GM21717 (cell line): ENCODE results near the gene CYP19A1.
"Not testable (repeated sequence)": the region's sequence is repeated elsewhere in the genome, so short reads cannot be mapped to it uniquely, and the experiment has no call there.

Experiments used
- ATAC-seq: cut with Tn5 transposase; IDR thresholded peaks from one replicate; pipeline ENCODE4 v1.9.1; 2021; ENCODE audit warnings: mild to moderate bottlenecking, moderate library complexity; ENCODE audit not compliant: unreplicated experiment

The CYP19A1 gene

DNA sequence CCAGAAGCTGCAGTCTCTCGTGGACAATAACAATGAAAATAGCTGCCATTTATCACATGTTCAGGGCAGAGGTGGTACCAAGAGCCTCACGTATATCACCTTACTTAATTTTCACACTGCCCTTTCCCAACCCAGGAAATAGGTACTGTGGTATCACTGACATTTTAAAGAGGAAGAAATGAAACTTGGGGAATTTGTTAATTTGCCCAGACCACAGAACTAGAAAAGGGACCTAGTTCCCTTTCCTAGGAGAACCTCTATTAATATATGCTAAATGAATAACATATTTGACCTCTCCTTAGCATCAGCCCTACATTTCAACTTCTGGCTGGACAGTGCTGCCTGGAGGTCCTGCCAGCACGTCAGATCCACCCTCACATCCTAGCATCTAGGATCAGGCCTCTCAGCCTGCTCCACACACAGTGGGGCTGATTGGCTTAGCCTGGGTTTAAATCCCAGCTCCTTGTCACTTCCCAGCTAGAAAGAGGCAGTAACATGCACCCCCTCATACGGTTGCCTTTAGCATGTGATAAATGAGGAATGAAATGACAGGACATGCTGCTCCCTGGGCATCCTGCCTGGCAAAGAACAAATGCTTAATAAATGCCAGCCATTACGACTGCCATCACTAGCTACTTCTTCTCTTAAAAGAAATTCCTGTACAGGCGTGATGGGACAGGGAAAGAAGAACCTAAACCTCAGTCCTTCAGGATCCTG, 148.6 kb downstream of the CYP19A1 start:
- ATAC-seq, result no peak

DNA sequence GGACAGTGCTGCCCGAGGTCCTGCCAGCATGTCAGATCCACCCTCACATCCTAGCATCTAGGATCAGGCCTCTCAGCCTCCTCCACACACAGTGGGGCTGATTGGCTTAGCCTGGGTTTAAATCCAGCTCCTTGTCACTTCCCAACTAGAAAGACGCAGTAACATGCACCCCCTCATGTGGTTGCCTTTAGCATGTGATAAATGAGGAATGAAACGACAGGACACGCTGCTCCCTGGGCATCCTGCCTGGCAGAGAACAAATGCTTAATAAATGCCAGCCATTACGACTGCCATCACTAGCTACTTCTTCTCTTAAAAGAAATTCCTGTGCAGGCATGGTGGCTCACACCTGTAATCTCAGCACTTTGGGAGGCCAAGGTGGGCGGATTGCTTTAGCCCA, 149.6 kb downstream of the CYP19A1 start:
- ATAC-seq, result not testable (repeated sequence)

DNA sequence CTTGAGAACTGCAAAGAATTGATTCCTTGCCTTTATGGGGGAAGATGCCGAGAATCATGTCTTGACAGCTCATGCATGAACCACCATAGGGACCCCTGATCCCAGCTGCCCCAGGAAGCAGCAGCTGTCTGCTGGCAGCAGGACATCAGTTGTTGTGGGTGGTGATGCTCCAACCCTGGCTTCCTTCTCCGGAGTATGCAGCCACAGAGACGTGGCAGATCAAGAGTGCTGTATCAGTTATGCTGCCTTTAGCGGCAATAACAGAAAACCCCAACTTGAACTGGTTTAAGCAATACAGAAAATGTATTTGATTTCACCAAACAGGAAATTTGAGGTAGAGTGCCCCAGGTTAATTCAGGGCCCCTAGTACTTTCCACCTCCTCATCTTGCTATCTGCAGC, 151.5 kb downstream of the CYP19A1 start:
- no peak for ATAC-seq

DNA sequence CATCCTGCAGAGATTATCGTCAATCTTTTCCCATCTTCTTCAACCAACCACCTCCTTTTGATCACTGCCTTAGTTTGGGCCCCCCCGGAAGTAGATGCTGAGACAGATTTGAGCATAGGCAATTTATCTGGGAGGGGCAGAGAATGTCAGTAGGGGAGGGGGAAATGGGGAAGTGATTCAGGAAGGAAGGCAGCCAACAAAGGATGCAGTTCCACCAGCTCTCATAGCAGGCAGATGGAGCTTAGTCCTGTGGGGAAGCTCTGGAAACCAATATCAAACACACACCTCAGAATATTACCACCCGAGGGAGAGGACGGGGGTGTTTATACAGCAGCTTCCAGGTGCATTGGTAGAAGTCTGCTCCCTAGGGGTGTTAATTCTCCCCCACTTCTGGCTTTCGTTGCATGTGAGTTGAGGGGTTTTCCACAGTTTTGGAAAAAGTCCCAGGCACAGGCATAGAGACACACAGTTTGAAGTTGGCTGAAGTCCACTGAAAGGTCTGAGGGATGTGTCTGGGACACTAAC, 152.2 kb downstream of the CYP19A1 start:
- no peak for ATAC-seq

DNA sequence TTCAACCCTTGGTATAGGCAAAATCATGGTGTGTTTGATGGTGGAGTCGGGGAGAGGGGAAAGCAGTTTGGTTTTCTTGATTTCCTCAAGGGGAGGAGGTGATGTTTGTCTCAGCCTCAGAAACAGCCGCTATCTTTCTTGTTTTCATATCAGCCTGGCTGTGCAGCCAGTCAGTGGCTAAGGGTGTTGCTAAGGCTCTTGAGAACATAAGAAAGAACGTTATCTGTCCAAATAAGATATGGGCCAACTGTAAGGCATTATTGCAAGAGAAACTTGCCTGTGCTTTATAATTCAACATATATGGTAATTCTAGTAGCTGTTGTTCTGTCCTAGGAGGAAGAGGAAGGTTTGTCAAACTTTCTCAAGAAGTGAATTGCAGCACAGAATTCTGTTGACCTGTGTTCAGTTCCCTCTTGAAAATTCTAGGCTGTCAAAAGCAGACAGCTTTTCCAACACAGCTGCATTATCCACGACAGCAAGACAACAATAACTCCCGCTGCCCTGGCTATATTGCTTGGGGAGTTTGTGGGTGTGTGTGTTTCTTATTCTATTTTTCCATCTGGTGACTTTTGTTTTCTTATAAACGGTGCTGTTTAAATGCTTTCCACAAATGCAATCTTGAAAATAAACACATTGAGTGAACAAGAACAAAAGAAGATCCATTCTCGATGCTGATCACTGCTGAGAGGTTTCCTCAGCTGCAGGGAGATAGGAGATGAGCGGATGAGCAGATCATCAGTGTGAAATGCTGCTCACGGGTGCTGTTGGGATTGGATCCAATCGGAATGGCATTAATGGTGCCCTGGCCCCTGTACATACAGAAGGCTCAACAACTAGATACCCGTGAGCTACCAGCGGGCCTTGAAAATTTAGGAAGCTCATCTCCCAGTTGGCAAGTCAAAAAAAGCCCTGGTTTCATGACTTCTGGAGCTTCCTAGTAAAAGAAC, 152.9 kb downstream of the CYP19A1 start:
- no peak for ATAC-seq

DNA sequence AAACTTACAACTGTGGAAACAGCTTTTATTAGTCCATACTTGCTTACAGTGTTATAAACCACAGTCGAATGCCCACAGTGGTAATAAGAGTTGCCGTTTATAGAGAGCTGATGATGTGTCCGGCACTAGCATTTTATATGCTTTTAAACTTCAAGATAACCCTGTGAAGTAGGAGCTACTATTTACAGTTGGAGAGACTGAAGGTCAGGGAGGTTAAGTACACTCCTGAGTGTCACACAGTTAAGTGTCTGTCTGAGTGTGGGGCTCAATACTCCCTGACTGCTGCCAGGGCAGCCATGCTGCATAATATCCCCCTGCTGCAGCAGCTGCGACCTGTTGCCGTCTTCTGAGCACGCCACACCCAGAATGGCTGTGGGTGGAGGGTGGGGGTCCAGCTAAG, 153.8 kb downstream of the CYP19A1 start:
- ATAC-seq, result no peak

DNA sequence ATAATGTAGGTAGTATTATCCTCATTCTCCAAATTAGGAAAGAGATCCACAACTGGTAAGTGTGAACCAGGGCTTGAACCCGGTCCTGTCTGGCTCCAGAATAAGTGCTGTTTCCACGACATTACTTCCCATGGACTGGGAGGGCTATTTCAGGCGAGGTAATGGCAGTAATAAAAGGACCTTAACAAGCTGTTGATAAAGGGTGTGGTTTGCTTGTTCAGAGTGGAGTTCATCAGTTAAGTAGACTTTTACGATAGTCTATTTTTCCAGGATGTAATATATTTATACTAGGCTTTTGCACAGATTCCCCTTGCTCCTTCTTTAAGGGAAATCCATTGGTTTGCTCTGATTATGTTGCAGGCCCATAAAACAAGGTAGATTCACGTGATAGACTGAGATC, 155.3 kb downstream of the CYP19A1 start:
- ATAC-seq, result no peak

DNA sequence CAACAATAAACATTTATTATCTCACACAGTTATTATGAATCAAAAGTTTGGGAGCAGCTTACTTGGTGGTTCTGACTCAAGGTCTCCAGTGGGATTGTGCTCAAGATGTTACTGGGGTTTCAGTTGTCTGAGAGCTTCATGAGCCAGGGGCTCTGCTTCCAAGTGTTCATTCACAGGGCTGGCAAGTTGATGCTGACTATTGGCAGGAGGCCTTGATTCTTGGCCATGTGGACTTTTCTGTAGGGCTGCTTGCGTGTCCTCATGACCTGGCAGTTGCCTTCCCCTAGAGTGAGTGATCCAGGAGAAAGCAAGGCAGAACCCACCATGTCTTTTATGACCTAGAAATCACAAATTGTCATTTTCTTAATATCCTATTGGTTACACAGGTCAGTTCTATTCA, 156.5 kb downstream of the CYP19A1 start:
- no peak for ATAC-seq

DNA sequence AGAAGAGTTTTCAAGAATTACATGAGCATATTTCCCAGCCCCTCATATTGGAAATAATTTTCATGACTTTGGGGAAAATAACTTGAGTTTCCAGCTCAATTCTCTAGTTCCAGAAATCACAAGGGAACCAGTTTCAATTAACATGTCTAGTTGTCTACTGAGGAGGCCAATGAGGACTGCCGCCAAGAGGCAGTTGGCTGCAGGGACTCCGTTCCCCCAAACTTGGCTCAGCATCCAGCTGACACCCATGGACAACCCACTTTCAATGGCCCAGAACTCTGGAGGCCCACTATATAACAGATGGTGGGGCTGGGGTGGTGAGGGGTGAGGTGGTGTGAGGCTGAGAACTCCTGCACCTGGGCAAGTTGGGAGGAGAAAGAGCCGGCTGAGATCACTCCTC, 157.2 kb downstream of the CYP19A1 start:
- no peak for ATAC-seq

DNA sequence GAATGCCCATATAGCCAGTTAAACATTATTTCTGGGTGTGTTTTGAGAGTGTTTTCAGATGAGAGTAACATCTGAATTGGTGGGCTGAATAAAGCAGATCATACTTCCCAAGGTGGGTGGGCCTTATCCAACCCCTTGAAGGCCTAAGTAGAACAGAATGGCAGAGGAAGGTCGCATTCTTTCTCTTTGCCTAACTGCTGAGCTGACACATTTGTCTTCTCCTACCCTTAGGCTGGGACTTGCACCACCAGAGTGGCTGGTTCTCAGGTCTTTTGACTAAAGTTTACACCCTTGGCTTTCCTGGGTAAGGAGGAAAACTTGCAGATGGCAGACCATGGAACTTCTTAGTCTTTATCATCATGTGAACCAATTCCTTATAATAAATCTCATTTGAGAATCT, 157.9 kb downstream of the CYP19A1 start:
- ATAC-seq, result no peak

DNA sequence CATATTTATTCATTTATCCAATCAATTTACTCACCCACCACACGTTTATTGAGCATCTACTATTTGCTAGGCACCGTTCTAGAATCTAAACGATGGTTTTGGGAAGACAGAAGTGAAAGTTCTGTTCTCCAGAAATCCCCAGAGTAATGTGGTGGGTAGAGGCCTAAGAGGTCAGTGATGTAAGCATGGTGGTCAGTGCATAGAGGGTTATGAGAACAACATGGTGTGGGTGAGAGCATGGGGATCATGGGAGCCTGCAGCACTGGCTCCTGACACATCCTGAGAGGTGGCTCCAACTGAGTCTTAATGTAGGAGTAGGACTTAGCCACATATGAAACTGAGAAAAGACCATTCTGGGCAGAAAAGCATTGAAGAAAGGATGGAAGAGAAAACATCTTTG, 158.4 kb downstream of the CYP19A1 start:
- no peak for ATAC-seq

DNA sequence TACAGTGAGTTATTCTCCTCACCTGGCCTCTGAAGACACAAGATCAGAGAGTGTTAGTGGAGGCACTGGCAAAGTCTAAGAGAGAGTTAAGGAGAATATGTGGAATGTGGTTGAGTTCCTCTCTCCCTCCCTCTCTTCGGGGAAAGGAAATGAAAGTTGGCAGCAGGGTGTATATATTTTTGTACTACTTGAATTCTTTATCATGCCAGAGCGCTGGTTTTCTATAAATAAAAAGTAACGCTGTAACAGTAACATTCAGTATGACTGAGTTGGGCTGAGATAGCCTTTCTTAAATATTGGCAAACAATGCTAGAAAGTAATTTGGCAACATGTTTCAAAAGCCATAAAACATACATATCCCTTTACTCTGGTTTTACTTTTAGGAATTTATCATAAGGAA, 166.2 kb downstream of the CYP19A1 start:
- ATAC-seq, result no peak

DNA sequence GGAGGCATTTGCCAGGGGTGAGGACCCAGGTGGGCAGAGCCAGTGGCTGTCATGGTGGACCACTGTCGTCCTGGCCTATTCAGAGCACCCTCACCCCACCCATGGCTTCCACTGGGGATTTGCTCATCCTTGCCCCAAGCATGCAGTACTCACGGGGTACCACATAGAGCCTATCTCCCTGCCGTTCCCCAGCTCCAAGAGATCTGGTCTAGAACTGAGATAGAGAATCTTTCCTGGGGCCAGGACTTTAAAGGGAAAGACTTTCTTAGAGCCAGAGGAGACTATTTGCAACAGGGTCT, 166.8 kb downstream of the CYP19A1 start:
- no peak for ATAC-seq

DNA sequence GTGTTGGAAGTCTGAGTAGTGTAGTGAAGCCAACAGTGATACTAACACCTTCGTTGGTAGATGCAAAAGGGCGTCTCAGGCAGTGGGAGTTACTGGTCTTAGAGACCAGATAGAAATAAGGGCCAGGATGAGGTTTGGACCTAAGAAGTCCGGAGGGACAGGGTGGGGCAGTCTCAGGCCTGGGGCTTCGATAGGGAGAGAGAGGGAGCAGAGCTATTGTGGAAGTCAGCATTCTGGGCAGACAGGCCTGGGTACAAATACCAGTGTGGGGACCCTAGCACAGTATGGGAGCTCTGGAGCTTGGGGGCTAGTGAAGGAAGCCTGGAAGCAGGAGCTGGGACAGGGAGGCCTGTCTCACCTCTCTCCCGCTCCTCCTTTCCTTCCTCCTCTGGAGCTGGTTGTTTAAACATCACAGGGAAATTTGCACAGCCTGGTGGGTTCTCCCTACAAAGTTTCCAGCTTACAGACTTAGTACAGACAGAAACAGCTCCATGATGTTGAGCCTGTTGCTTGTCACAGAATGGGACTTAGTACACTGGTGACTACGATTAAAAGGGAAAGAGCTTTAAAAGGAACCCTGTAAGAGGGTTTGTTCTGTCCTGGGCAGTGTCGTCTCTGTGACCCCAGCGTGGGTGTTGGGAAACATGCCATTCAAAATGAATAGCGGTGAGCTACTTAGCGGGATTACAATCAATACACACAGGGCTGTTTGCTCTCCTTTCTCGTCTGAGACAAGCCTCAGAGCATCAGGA, 167.3 kb downstream of the CYP19A1 start:
- no peak for ATAC-seq

DNA sequence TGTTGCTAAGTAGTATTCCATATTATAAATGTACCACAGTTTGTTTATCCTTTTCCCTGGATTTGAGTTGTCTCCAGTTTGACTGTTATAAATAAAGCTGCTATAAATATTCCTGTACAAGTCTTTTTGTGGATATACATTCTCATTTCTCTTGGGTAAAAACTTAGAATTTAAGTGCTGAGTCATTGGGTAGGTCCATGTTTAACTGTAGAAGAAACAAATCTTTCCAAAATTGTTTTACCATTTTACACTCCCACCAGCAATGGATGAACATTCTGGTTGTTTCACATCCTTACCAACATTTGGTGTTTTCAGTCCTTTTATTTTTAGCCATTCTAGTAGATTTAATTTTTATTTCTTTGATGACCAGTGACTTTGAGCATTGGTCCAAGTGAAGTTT, 169.7 kb downstream of the CYP19A1 start:
- ATAC-seq, result no peak

DNA sequence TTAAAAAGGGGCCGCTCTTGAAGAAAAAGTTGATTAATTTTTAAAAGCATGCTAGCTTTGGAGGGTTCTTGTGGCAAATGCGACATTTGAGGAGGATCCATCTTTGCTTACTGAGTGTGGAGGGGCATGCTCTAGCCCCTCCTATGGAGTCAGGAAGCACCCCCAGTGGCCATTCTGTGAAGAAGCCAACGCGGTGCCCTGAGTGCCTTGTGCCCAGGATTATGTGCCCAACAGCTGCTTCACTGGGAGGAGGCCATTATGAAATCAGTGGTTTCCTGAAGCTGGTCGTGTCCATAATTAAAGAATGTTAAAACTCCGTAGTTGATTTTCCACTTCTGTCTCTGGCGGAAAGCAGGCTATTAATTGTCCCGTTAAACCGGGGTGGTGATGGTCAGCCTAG, 174.6 kb downstream of the CYP19A1 start:
- ATAC-seq, result no peak

DNA sequence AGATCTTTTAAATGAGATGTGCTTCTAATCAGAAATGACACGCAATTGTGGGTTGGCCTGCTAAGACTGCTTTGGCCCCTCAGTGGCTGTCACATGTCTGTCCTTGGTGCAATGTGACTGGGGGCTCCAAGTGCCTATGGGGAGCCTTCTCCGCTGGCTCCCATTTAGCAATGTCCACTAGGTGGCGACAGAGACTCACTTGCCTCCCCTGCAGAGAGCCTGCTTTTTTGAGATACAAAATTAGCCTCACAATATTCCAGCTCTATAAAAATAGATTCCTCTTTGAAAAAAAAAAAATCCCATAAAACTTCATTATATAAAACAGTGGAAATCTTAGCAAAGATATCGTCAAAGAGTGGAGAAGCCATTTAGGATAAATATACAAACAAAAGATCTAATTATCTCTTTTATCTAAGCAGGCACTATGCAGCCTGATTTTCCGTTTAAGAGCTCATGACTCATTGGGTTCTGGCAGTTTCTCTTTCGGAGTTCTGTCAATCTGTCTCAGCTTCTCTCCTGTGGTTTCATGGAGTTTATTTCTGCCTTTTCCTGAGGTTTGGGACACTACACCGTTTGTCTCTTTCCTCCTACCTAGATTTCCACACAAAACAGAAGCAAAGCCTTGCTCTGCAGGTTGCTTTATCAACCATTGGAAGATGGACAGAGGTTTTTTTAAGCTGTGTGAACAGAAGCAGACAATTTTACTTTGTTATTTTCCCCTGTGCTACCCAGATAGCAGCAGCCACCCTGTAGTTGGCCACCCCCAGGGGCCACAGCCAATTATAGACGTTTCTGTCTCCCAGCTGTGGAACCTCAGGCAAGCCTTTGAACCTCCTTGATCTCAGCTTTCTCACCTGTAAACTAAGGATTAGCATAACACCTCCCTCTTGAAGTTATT, 175.3 kb downstream of the CYP19A1 start:
- no peak for ATAC-seq

DNA sequence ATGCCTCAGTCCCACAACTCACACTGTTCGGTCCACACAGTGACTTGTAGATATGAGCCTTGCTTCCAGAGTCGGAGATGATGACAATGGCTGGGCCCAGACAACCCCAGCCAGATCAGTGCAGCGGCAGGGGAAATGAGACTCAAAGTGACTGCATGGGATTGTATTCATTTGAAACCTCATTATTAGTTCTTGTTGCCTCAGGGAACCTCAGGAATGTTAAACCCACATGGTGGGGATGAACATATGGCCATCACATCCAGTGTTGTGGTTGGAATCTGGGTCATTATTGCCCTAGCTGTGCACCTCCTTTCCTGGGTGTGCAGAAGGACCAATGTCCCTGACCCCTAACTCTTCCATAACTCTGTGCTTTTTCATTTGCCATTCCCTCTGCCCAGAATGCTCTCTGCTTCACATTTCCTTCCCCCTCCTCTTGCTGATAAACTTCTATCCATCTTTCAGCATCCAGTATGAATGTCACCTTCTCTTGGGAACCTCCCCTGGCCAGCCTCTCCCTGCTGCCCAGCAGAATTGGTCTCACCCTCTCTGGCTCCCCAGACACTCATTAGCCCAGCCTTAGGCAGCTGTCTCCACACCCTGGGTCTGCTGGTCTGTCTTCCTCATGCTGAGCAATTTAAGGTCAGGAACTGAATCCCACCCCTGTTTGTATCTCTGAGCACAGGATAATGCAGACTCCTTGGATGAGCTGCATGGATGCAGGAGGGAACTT, 176.7 kb downstream of the CYP19A1 start:
- no peak for ATAC-seq

DNA sequence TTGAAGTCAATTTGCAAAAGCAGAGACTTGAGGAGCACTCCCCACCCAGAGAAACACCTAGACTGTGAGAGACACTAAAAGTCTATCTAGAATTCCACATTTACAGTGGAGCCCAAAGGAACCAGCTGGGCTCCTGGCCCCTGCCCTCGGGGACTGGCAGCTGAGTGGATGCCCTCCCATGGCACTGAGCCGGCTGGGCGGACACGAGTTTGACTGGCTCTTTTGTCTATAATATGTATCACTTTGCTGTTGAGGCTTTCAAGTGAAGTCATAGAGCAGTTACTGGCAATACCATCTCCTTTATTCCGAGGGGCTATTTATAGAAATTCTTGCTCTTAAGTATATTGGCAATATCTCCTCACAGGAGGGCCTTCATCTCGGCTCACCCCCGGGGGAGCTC, 177.9 kb downstream of the CYP19A1 start:
- ATAC-seq, result no peak
